A673 (cell line): Measurements from ENCODE around the gene FGFR2.

Experiments used
- CTCF ChIP-seq: fragments of 300-800, 200-600 bp; sonication (generic); conservative IDR thresholded peaks from 2 replicates; pipeline ENCODE4 v1.5.1; 2017; ENCODE audit warnings: low read depth, mild to moderate bottlenecking, antibody characterized with exemption, low read length, moderate library complexity, mixed read lengths
- EZH2 ChIP-seq: fragments of 200-600 bp; sonication (generic); IDR thresholded peaks from 2 replicates; pipeline ENCODE4 v1.6.1; 2017; ENCODE audit warnings: borderline replicate concordance, low read depth, mild to moderate bottlenecking, mixed read lengths, antibody characterized with exemption, low read length; ENCODE audit not compliant: poor library complexity, severe bottlenecking

DNA sequence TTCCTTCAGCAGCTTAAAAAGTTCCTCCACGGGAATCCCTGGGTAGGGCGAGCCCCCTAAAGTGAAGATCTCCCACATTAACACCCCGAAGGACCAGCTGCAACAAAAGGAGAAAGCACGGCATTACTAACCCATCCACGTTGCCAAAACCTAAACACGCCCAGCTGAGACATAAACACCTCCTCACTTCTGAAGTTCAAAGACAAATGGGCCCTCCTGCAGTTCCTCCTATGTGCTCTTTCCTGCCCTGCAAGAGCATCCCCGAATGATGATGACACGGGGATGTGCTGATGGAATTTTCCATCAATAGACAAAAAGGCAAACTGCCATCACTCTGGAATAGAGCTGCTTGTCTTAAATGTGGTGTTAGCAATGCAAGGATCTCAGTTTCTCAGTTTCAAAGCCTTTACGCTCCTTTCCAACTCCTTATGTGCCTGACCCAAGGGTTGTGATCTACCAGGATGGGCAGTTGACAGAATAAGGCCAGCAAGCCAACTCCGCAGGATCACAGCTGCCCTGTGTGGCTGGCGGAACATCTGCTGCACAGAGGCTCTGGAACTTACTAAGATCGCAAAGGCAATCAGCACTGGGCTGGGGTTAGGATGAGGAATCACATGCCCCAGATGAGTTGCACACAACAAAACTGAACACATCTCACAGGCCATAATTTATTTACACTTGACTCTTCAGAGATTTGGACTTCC is 112.7 kb downstream of the FGFR2 start:
- TF ChIP-seq CTCF (no peak), EZH2 (no peak)
